GM12872 (cell line): ENCODE measurements around the gene GPC6.

Source experiments
- TF ChIP-seq, protein P1 (sequence below): IDR thresholded peaks from 3 replicates; pipeline ENCODE4 v1.5.1; 2011; ENCODE audit warnings: low read depth, mild to moderate bottlenecking, low read length, moderate library complexity; ENCODE audit not compliant: insufficient read depth

Gene GPC6

DNA sequence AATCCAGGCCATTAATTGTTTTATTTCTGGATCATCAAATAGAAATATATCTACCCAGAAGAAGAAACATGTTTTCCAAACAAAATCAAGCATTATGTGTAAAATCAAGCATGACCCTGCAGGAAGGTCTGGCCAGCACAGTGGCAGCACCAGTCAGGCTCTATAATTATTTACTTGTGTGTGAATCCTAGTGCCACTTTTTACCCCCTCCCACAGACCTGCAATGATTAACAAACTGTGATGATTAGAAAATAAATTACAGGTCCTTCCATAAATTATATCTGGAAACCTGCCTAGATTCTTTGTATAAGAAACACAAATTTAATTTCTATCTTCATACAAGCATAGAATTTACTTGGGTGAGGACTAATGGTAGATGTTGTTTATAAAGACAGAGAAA lies 186.1 kb downstream of the GPC6 start:
- TF ChIP-seq, protein P1, sequence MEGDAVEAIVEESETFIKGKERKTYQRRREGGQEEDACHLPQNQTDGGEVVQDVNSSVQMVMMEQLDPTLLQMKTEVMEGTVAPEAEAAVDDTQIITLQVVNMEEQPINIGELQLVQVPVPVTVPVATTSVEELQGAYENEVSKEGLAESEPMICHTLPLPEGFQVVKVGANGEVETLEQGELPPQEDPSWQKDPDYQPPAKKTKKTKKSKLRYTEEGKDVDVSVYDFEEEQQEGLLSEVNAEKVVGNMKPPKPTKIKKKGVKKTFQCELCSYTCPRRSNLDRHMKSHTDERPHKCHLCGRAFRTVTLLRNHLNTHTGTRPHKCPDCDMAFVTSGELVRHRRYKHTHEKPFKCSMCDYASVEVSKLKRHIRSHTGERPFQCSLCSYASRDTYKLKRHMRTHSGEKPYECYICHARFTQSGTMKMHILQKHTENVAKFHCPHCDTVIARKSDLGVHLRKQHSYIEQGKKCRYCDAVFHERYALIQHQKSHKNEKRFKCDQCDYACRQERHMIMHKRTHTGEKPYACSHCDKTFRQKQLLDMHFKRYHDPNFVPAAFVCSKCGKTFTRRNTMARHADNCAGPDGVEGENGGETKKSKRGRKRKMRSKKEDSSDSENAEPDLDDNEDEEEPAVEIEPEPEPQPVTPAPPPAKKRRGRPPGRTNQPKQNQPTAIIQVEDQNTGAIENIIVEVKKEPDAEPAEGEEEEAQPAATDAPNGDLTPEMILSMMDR, result no peak

DNA sequence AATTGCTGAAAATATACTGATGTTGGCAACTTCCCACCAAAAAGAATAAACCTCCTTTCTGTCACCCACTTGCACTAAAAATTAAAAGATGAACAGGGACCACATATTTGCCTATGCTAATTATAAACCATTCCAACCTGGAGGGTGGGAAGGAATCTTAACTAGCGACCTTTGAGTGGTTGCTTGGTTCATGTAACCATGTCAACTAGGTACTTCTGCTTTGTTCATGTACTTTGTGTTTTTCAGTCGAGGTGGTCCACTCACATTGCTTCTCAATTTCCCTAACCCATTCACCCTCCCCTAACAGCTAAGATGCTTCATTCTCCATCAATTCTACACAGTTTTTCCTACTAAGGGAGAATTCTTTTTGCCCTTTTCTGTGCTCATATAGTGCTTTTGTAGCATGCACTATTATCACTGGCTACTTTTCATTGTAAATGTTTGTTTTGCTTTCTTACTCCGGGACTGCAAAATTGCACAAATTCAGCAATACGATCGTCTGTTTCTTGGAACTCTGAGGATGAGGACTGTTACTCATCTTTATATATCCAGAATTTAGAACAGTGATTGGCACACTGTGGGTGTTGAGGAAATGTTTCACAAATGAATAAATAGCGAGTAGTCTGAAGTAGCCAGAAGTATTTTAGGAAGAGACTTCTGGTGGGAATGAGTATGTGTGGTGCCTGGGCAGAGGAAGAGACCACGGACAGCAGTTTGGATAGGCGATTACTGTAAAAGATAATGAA lies 187.5 kb downstream of the GPC6 start:
- TF ChIP-seq, protein P1, result no peak

DNA sequence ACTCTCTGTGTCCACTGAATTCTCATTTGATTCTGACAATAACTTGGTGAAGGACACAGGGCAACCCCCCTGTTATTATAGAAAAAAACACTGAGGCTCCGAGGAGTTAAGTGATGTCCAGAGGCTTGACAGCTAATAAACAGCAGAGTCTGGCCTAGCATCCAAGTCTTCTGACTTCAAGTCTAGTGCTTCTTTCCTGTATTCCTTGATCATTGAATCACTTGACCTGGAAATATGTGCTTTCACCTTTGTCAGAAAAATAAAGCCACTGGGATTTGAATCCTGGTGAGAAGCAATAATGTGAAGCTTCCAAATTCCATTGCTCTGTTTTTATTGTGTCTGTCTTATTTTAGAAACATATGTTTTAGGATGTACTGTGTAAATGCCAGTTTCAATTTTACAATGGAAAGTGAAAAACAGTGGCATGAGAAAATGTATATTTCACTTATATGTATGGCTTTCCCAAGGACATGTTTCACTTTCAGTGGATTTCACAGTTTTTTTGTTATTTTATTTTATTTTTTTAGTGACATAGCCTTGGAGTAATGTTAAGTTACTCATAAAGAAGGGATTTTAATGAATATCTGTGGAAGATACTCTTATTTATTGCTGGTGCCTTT lies 190.2 kb downstream of the GPC6 start:
- TF ChIP-seq, protein P1, result no peak

DNA sequence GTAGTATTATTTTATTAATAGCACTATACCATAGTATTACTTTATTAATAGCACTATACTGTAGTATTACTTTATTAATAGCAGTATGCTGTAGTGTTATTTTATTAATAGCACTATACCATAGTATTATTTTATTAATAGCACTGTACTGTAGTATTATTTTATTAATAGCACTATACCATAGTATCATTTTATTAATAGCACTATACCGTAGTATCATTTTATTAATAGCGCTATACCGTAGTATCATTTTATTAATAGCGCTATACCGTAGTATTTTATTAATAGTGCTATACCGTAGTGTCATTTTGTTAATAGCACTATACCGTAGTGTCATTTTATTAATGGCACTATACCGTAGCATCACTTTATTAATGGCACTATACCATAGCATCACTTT lies 191.8 kb downstream of the GPC6 start:
- TF ChIP-seq, protein P1, result no peak

DNA sequence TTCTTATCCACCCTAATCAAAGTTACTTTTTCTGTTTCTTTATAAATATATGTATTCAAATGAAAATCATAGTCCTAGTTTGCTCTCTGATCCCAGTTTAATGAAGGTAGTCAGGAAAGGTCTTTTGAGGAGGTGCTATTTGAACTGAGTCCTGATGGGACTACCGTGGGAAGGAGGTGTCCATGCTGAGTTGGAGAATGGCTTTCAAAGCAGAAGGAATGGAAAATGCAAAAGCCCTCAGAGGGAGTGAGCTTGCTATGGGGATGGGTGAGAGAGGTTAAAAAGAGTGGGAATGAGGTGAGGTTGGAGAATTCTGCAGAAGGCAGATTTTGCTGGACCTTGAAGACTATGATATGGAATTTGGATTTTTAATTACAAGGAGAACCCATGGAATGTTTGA lies 193.6 kb downstream of the GPC6 start:
- TF ChIP-seq, protein P1, result no peak

DNA sequence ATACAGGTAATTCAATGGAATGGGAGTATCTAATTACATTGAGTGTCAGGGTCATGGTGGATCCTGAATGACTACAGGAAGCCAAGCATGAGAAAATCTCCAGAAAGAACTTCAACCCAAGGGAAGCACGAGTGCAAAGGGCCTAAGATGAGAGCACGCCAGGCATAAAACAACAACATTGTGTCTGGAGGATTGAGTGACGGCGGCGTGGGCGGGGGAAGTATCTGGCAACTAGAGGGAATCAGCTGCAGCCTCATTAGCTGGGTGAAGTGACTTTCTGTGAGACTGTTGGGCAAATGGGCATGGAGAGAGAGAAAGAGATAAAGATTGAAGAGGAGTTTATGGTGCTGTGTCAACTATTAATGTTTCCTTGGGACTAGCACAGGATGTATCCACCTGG lies 194.3 kb downstream of the GPC6 start:
- TF ChIP-seq, protein P1, result no peak

DNA sequence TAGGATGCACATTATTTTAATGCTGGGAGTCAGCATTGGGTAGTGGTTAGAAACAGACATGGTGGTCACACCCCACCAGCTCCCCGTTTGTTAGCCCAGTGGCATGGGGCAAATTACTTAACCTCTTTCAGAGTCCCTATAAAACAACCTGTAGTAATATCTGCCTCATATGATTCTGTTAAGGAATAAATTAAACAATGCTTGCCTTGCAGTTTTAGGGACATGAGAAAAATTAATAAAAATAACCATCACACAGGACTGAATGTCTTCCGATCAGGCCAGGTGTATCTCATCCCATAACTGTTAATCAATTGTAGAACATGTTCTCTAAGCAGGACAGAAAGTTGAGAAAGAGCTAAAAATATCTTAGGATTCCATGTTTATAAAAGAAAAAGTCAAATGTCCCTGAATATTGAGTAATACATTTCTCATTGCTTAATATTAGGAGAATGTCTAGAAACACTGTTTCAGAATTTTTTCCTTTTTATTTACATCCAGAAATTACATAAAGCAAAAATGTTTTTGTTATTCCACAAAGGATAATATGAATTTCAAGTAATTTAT lies 196.5 kb downstream of the GPC6 start:
- TF ChIP-seq, protein P1, result no peak
